ENCODE results near the gene GRK7.

- TF ChIP-seq CTCF (IDR thresholded peaks at IDR 0.05) (no peak), YY1 (IDR thresholded peaks at IDR 0.05; ENCODE audit: low read depth) (no peak), ELF1 (IDR thresholded peaks at IDR 0.05) (no peak), RCOR1 (IDR thresholded peaks at IDR 0.05; ENCODE audit: low read length) (no peak), POLR2AphosphoS5 (IDR thresholded peaks at IDR 0.05; ENCODE audit: low read depth, low read length) (no peak)
These were observed 38.2 kb upstream of the GRK7 start for GRCh38 chr3:141725036-141725435.
